EL (cell line): ENCODE measurements around the gene HIRIP3.
"Not testable (repeated sequence)": the region's sequence is repeated elsewhere in the genome, so short reads cannot be mapped to it uniquely, and the experiment has no call there.

Experiments
- DNase-seq: peaks from one replicate; pipeline ENCODE4 v3.0.0-alpha.2; 2016

HIRIP3 gene

GRCh38 chr16:30016555-30017276 is 21.3 kb upstream of the HIRIP3 start:
- DNase-seq = no peak

- not testable (repeated sequence) for DNase-seq
Measured at GRCh38 chr16:30015450-30015849, 20.0 kb upstream of the HIRIP3 start.

DNA sequence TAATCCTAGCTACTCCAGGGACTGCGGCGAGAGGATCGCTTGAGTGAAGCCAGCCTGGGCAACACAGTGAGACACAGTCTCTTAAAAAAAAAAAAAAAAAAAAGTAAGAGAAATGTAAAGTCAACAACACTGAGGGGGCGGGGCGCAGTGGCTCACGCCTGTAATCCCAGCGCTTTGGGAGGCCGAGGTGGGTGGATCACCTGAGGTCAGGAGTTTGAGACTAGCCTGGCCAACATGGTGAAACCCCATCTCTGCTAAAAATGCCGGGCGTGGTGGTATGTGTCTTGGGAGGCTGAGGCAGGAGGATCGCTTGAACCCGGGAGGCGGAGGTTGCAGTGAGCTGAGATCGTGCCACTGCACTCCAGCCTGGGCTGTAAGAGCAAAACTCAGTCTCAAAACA is 17.2 kb upstream of the HIRIP3 start:
- not testable (repeated sequence) for DNase-seq

DNA sequence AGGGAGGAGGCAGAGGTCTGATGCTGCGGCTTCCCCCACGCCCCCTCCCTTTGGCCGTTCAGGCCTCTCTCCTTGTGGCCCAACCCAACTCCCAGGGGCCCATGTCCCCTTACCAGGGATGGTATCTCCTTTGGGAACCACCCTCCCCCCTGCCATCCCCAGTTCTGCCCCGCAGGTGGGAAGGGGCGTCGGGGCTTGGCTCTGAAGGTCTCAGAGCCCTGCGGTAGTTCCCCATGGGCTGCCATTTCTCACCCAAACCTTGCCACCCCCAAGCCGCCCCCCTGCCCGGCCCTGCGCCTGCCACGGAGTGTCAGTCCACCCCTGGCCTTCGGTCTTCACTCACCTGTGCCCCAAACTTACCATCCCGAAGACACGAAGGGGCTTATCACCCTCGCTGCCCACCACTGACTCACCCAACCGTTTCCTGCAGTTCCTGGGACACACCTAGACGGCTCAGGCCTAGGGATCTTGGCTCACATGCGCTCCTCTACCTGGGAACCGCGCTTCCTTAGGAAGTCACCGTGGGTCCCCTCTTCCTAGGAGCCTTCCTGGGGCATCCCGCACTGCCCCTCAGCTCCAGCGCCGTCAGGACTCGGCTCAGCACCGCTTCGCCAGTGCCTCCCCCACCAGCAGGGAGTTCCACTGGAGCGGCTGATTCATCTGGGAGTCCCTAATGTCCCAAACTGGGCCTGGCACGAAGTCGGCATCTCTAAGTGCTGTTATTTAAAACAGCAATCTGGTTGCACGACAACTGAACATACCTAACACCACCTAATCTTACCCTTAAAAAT is 16.5 kb upstream of the HIRIP3 start:
- no peak for DNase-seq

DNA sequence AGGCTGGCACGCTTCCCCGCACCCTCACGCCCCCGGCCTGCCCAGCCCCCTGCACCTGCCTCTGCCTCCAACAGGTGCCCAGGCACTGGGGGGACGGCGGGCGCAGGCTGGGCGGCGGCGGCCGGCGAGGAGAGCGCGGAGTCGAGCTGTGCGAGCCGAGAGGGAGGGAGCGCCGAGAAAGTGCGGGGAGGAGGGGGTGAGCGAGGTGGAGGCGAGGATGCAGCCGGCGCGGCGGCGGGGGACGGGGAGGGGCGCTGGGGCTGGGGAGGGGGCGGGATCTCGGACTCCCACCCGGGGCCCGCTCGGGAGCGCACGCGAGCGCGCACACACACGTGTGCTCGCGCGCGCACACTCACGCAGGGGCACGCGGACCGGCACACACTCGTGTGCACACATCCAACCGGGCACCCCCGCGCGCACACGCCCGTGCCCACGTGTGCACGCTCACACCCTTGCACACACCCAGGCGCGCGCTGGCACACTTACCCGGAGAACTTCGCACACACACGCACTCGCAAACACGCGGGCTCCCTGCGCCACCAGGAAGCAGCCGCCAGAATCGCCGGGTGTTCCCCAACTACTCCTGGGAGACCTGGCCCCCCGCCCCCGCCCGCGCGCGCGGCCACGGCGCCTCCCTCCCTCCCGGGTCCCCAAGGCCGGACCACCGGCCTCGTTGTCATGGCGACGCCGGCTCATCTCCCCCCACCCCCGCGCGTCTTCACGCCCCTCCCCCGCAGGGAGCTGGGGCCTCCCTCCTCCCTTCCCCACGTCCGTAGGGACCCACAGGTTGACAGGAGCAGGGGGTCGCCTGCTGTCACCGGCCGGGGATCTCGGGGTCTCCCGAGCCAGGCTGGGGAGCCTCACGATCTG is 15.7 kb upstream of the HIRIP3 start, which contains the start of gene DOC2A:
TSS of gene DOC2A (minus strand) at position 184 of the 870 bp plus-strand sequence. CDS start 805 bp downstream, outside the sequence.
- no peak for DNase-seq

- DNase-seq = no peak
Measured at GRCh38 chr16:30009990-30010843, 14.8 kb upstream of the HIRIP3 start.

DNA sequence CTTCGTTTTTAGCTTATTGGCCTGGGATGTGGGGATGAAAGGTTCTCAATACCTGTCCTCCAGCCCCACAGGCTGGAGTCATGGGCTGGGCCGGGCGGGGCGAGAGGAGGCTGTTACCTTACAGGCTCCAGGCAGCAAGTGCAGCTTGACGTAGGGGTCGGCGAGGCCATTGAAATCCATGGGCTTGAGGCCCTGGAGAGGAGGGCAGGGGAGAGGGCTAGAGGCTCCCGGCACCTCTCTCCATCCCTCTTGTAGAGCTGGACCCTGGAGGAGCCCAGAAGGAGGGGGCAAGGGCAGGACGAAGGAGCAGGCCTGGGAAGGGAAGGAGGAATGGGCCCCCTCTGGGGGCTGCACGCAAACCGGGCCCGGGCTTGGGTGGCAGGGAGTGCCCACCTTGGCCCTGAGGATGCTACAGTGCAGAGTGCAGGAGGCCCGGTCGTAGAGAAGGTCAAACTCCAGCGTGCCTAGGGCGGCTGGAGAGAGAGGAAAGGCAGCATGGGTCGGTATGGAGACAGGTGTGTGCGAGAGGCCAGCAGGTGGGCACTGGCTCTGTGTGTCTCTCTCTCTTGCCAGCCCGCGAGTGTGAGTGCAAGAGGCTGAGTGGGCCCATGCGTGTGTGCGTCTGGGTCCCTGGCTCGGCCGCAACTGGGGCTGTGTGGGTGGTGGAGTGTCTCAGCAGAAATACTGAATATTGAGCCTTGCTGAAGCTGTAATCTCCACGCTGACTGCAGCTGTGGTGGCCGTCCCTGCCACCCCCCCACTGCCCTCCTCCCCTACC is 13.9 kb upstream of the HIRIP3 start:
- DNase-seq = no peak

- no peak for DNase-seq
Measured at GRCh38 chr16:30007378-30007895, 12.0 kb upstream of the HIRIP3 start.

GRCh38 chr16:30006659-30007377 is 11.4 kb upstream of the HIRIP3 start:
- DNase-seq = no peak

DNA sequence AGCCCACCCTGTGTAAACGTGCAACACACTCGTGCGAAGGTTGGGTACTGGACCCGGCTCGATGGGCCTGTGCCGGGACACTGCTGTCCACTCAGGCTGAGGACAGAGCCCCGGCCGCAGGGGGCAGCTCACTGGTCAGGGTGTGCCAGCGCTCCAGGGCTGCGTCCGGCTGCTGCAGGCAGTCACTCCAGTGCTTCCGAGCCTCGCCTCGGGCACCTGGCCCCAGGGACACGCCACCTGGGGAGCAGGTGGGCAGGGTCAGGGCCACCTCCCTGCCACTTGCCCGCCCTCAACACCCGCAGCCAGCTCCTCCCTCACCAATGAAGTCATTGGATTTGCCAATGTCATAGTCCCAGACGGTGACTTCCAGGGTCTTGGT is 10.7 kb upstream of the HIRIP3 start:
- DNase-seq = no peak

DNA sequence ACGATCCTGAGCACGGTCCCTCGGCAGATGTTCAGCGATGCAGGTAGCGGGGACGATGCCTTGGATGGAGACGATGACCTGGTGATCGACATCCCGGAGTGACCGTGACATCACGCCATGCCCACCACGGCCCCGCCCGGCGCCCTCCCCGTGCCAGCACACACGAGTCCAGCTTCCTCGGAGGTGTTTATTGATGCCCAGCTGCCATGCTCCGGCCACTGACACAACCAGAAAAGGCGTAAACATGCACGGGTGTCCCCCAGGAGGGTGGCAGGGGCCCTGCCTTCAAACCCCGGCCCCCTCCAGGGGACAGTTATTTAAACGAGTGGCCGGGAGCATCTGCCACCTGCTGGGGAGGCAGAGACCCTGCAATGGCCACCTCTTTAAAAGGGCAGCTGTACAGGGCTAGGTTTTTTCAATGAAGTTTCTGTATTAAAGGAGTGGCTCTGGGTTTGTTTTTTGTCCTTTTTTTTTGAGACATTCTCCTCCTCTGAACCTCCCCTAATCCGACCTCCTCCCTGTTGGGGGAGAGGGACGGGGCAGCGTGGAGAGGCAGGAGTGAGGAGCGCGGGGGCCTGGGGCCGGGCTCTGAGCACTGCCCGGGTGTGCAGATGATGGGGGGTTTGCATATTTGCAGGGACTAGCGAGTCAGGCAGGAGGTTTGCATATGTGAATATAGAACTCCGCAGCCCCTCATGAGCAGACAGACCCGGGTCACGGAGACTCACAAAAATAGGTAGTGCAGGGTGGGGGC is 10.1 kb upstream of the HIRIP3 start:
- peak; percentile 35 for DNase-seq

- DNase-seq = no peak
Measured at GRCh38 chr16:30004811-30005242, 9.4 kb upstream of the HIRIP3 start.

GRCh38 chr16:30004424-30004776 is 9.0 kb upstream of the HIRIP3 start:
- DNase-seq = no peak

DNA sequence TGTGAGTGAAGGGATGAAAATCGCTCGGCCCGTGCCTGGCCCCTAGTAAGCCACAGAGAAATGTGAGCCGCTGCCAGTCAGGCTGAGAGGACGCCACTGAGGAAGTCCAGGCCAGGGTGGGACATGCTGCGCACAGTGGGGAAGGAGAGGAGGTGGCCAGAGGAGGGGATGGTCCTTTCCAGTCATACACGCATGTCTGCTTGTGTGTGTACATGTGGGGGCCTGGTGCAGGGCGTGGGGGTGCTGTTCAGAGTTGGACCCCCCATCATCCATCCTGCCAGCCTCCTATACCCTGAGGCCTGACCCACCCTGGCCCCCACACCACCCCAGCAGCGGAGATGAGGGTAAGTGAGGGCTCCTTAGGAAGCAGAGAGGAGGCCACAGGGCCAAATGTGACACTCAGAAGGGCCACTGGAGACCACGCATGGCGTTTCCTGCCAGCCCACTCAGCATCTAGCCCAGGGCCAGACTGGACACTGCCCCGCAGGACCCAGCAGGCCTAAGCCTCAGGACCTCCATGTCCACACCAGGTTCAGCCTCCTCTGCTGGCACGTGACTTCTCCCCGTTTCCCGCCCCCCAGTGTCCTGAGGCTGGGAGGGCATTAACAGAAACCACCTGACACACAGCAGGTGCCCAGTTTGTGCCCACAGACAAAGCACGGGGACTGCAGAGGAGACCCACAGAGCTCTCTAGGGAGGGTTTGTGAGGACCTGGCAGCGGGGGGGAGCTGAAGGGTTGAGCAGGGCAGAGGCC is 8.4 kb upstream of the HIRIP3 start:
- no peak for DNase-seq

DNA sequence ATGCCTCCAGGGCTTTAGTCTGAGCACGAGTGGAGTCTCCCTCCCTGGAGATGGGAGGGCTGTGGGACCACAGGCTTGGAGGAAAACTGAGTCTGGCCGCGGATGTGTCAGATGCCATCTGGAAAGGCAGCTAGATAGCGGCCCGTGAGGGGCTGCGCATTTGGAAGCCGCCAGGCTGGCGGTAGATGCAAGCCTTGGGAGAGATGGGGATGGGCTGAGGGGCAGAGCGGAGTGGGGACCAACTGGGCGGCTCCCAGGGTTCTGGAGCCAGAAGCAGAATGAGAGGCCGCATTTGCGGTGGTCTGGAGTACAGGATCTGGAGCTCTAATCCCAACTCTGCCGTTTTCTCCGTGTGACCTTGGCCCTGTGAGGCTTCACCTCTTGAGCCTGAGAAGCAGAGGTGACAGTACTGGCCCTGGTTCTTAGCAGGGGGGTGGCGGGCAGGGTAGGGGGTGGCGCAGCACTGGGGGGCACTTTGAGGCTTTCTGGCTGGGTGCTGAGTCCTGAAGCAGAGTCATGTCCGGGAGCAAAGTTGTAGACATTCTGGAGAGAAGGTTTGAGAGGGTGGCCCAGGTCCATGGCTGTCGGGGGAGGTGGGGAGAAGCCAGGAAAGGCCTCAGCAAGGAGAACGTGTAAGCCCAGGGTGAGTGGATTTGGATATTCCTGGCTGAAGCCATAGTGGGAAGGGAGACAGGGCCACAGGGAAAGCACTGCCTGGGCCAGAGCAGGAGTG is 7.4 kb upstream of the HIRIP3 start:
- DNase-seq = no peak

DNA sequence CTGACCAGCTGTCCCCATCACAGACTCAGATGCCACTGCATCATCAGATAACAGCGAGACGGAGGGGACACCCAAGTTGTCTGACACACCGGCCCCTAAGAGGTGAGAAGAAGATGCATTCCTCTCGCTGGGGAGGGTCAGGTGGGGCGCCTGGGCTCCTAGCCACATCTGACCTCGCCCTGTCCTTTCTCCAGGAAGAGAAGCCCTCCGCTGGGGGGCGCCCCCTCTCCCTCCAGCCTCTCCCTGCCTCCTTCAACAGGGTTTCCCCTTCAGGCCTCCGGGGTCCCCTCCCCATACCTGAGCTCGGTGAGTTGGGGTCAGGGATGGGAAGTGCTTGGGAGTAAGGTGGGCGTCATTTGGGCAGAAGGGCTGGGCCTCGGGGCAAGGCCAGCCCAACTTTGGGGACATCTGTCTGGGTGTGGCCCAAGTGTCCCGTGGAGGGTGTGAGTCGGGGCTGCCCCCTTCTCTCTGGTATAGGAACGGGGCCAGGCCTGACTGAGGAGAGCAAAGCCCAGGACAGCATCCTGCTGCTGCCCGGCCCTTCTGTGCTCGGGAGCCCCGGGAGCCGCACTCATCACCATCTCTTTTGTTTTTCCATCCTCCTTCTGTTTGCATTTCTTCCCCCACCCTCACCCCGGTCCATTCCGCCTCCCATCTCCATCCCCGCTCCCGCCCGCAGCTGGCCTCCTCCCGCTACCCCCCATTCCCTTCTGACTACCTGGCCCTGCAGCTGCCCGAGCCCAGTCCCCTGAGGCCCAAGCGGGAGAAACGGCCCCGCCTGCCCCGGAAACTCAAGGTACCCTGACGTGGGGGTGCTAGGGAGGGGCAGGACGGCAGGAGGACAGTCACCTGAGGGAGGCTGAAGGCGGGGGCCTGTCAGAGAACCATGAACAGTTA is 5.6 kb upstream of the HIRIP3 start:
- DNase-seq = no peak

DNA sequence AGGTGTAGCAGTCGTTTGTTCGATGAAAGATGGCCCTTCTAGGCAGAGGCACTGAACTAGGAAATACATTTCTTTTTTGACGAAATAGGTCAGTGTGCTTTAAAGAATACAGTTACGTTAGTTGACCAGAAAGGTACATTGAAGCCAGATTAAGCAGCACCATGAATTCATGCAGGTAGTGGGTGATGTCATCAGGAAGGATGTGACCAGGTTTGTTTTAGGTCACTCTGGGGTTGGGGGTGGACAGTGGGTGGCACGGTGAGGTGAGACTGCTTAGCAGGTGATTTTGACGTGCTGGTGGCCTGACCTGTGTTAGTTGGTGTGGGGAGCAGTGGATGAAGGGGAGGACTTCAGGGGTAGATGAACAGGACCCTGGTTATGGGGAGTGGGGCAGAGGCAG is 4.2 kb upstream of the HIRIP3 start:
- DNase-seq = no peak
